ENCODE measurements around the gene CLCN1. TPM values are rescaled to one million over a fixed set of nuclear protein-coding genes. Genes with fewer than 3 reads are reported as not detected.

Gene CLCN1
- total and polyA plus RNA-seq, 10 of the 15 experiments (the other 5 are each of a cell fraction or from before 2014, with no cell fraction given): 0.30 TPM; not detected in 9

GRCh38 chr7:143280160-143280559 is 35.8 kb upstream of the CLCN1 start:
- Histone ChIP-seq H2AFZ (ENCODE audit: control insufficient read depth, low read depth, low read length) (peak overlapping the region; percentile 69), H3K4me2 (ENCODE audit: control insufficient read depth, insufficient read depth) (peak overlapping the region; percentile 17; the same call in 1 of the 2 replicates), H3K27ac (ENCODE audit: control insufficient read depth, insufficient read depth) (no peak overlapping the region), H3K4me1 (ENCODE audit: control insufficient read depth, insufficient read depth, low read length) (peaks cover 7% of the 10 kb centered on the region), H3K9me3 (replicated peaks; ENCODE audit: control insufficient read depth, insufficient read depth, low read length) (no peaks in the 10 kb centered on the region), H3K9ac (ENCODE audit: control insufficient read depth, insufficient read depth, low read length) (no peak overlapping the region), H3K36me3 (ENCODE audit: control insufficient read depth in 2 of 2, insufficient read depth in 2 of 2, low read length in 1 of 2) (no peaks in the 10 kb centered on the region), H3K79me2 (ENCODE audit: control insufficient read depth, insufficient read depth, low read length) (no peaks in the 10 kb centered on the region), H3K27me3 (replicated peaks in 1 of 2; ENCODE audit: control insufficient read depth in 2 of 2, insufficient read depth in 2 of 2, low read length in 1 of 2) (no peaks in the 10 kb centered on the region), H4K20me1 (ENCODE audit: control insufficient read depth, insufficient read depth) (no peaks in the 10 kb centered on the region), H3K4me3 (no peak overlapping the region)
- WGBS (ENCODE audit: insufficient coverage, insufficient replicate concordance, low lambda C conversion rate, missing lambda C conversion rate): 36% methylated on average over 1 of the region's 1 CpG
- ChIA-PET SMC1A (ENCODE audit: uncharacterized antibody, unreplicated experiment) (interaction anchor here (0.9 to 1.5 kb wide), 7 partner anchors 8 to 48 kb away, joined by 3 to 6 read pairs (median 4); partner anchors contain the start of genes CASP2 and GSTK1), CTCF (interaction anchor here (0.6 to 2.3 kb wide), 12 partner anchors 8 to 136 kb away, joined by 3 to 12 read pairs (median 4); partner anchors contain the start of genes CASP2 and GSTK1), POLR2A (interaction anchor here (1.5 kb wide), 1 partner anchor 17 kb away, joined by 7 read pairs; the partner anchor contains the start of gene GSTK1), RAD21 (ENCODE audit: unreplicated experiment) (interaction anchor here (1.2 to 1.3 kb wide), 2 partner anchors 17 to 40 kb away, joined by 3 to 5 read pairs; partner anchors contain the start of gene GSTK1)
- no peak for TF ChIP-seq NFYA (IDR thresholded peaks at IDR 0.05; ENCODE audit: borderline replicate concordance, low read depth, low read length)
- TF ChIP-seq BHLHE40 (IDR thresholded peaks at IDR 0.05; ENCODE audit: borderline replicate concordance in 1 of 2, low read depth in 2 of 2, low read length in 1 of 2): no peak
- no peak for TF ChIP-seq SMAD1 (IDR thresholded peaks at IDR 0.05; ENCODE audit: low read depth, partially characterized antibody)
- TF ChIP-seq IRF3 (IDR thresholded peaks at IDR 0.05): no peak
- TF ChIP-seq ZBED1 (IDR thresholded peaks at IDR 0.05; ENCODE audit: borderline replicate concordance): no peak
- TF ChIP-seq FOS (IDR thresholded peaks at IDR 0.05; ENCODE audit: borderline replicate concordance, extremely low read depth, insufficient read length): no peak
- TF ChIP-seq ZBTB33 (IDR thresholded peaks at IDR 0.05): no peak
- no peak for TF ChIP-seq ZNF274 (IDR thresholded peaks at IDR 0.05; ENCODE audit: insufficient read depth, insufficient read length)
- no peak for TF ChIP-seq CHD2 (IDR thresholded peaks at IDR 0.05; ENCODE audit: borderline replicate concordance, low read depth, low read length)
- no peak for TF ChIP-seq ZBTB11 (CRISPR knock-in tag; IDR thresholded peaks at IDR 0.05)
- TF ChIP-seq CUX1 (IDR thresholded peaks at IDR 0.05; ENCODE audit: insufficient replicate concordance, low read depth, low read length): no peak
- intact Hi-C loops (cut with micrococcal nuclease; ENCODE audit: unreplicated experiment) (no loop called here), in situ Hi-C loops (cut with MboI) (no loop called here)
- no TSS peak for BruUV-seq (replicated peaks)
- ATAC-seq (peak; percentile 14; the same call in 1 of the 3 replicates), DNase-seq (ENCODE audit: low read depth, low spot score) (no peak), FAIRE-seq (no peak)
